Lower leg skin (tissue), 4 donors: ENCODE results near the gene C17orf67. TPM values are rescaled to one million over a fixed set of nuclear protein-coding genes. Genes with fewer than 3 reads are reported as not detected.

Source experiments
- DNase-seq, 2 donors: peaks; one replicate each; pipeline ENCODE4 v3.0.0-alpha.2; 2019; ENCODE audit warnings: low spot score in 2 of 2
- H3K4me3 ChIP-seq: fragments of 200-600 bp; sonication (generic); 2 replicates; pipeline ENCODE4 v1.5.1; 2017; ENCODE audit warnings: mild to moderate bottlenecking, low read depth; ENCODE audit not compliant: poor library complexity, severe bottlenecking
- POLR2A ChIP-seq, 2 donors: fragments of 450-650 bp; IDR thresholded peaks; one replicate each; pipeline ENCODE4 v1.6.1; 2016 to 2017; ENCODE audit warnings: antibody characterized with exemption in 2 of 2, mild to moderate bottlenecking in 1 of 2, moderate library complexity in 1 of 2
- WGBS, 2 donors: methylation state at CpG; one replicate each; pipeline ENCODE4 v1.1.5; 2018; 5-methylcytosine and 5-hydroxymethylcytosine counted together
- intact Hi-C: fragments of 100-400 bp; cut with DNase I; formaldehyde crosslinking; loops from one replicate; pipeline ENCODE4 v1.15.0; 2023; ENCODE audit warnings: low total_unique reads
- total RNA-seq, 4 donors: library from RNA; depleted of rRNA; stranded (reverse); fragments of >200 nt; gene quantifications; one replicate each; pipeline ENCODE4 v1.1.0, GENCODE V29; 2016
- TF ChIP-seq, protein P1 (sequence below), 3 donors: fragments of 450-650 bp; IDR thresholded peaks; one replicate each; pipeline ENCODE4 v1.5.1; 2016; ENCODE audit warnings: antibody characterized with exemption in 3 of 3, mild to moderate bottlenecking in 3 of 3, moderate library complexity in 2 of 3

C17orf67 gene
- total RNA-seq, 4 donors from 2014 or later = 0.58 to 1.2 (median 0.88) TPM; not detected in 1

GRCh38 chr17:56771975-56772374 is 61.7 kb downstream of the C17orf67 start:
- 91 to 93% methylated on average over 4 of the region's 4 CpGs for WGBS, 2 donors
- DNase-seq = no peak
- intact Hi-C loops = no loop called here
- no peak overlapping the region for H3K4me3 ChIP-seq
- TF ChIP-seq, protein P1, sequence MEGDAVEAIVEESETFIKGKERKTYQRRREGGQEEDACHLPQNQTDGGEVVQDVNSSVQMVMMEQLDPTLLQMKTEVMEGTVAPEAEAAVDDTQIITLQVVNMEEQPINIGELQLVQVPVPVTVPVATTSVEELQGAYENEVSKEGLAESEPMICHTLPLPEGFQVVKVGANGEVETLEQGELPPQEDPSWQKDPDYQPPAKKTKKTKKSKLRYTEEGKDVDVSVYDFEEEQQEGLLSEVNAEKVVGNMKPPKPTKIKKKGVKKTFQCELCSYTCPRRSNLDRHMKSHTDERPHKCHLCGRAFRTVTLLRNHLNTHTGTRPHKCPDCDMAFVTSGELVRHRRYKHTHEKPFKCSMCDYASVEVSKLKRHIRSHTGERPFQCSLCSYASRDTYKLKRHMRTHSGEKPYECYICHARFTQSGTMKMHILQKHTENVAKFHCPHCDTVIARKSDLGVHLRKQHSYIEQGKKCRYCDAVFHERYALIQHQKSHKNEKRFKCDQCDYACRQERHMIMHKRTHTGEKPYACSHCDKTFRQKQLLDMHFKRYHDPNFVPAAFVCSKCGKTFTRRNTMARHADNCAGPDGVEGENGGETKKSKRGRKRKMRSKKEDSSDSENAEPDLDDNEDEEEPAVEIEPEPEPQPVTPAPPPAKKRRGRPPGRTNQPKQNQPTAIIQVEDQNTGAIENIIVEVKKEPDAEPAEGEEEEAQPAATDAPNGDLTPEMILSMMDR (IDR thresholded peaks at IDR 0.05) = no peak
- no peak for TF ChIP-seq POLR2A (IDR thresholded peaks at IDR 0.05)

DNA sequence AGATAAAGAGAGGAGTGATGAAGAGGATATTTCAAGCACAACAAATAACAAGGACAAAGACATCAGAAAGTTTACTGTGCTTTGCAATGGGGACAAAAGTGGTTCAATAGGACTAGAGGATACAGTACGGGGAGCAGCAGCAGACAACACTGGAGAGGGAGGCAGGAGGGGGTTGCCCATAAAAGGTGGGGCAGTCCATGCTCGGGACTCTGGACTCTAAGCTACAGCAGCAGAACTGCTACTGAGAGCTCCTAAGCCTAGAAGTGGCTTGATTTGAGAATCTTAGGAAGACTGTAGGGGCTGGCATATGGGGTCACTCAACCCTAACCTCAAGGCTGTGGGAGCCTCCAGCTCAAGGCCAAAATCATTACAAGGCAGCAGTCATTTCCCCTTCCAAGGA is 62.2 kb downstream of the C17orf67 start:
- peak in 1 of 2 donors; percentile 58 for DNase-seq
- TF ChIP-seq POLR2A (IDR thresholded peaks at IDR 0.05) = no peak
- TF ChIP-seq, protein P1 (IDR thresholded peaks at IDR 0.05) = no peak
- no peak overlapping the region for H3K4me3 ChIP-seq
- 81% methylated on average over 2 of the region's 2 CpGs for WGBS, 2 donors
- intact Hi-C loops = no loop called here

GRCh38 chr17:56770427-56770826 is 63.3 kb downstream of the C17orf67 start:
- intact Hi-C loops = no loop called here
- no peak for DNase-seq
- no peak overlapping the region for H3K4me3 ChIP-seq
- TF ChIP-seq, protein P1 (IDR thresholded peaks at IDR 0.05) = no peak
- TF ChIP-seq POLR2A (IDR thresholded peaks at IDR 0.05) = no peak

DNA sequence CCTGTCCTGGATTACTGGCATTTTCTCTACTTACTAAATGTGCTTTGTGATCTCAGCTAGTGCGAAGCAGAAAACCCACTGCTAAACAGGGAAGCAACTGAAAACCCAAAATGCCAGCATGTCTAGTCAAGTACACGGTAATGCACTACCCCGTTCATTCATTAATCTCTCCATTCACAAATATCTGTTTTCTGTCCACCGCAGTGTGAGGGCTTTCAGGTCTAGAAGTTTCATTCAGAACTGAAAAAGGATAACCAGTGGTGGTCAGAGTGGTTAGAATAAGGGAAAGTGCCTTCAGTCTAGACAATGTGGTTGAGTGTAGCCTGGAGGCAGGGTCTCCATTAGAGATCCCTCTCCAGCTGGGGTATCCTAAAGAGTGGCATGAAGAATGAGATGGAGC is 68.3 kb downstream of the C17orf67 start:
- no peak for DNase-seq
- intact Hi-C loops = no loop called here
- no peak overlapping the region for H3K4me3 ChIP-seq
- TF ChIP-seq, protein P1 (IDR thresholded peaks at IDR 0.05) = no peak
- no peak for TF ChIP-seq POLR2A (IDR thresholded peaks at IDR 0.05)
- 84 to 85% methylated on average over 4 of the region's 4 CpGs for WGBS, 2 donors

- no peak for DNase-seq
- TF ChIP-seq POLR2A (IDR thresholded peaks at IDR 0.05) = no peak
- TF ChIP-seq, protein P1 (IDR thresholded peaks at IDR 0.05) = no peak
- intact Hi-C loops = no loop called here
- no peak overlapping the region for H3K4me3 ChIP-seq
- WGBS, 2 donors = 67 to 85% methylated on average over 1 of the region's 1 CpG
These were observed 70.7 kb downstream of the C17orf67 start for GRCh38 chr17:56762988-56763387.

GRCh38 chr17:56762144-56762543 is 71.6 kb downstream of the C17orf67 start:
- no peak for TF ChIP-seq POLR2A (IDR thresholded peaks at IDR 0.05)
- TF ChIP-seq, protein P1 (IDR thresholded peaks at IDR 0.05) = no peak
- 81 to 85% methylated on average over 5 of the region's 5 CpGs for WGBS, 2 donors
- H3K4me3 ChIP-seq = no peak overlapping the region
- intact Hi-C loops = no loop called here
- no peak for DNase-seq
